IMR-90 (cell line): ENCODE results near the gene ITPKC. TPM values are rescaled to one million over a fixed set of nuclear protein-coding genes. Genes with fewer than 3 reads are reported as not detected.

Experiments
- ATAC-seq: fragments of 200-7000 bp; cut with Tn5 transposase; 2 replicates; pipeline ENCODE4 v1.9.1; 2020; ENCODE audit warnings: low read depth, mild to moderate bottlenecking, moderate library complexity
- BruUV-seq: library from RNA; stranded (reverse); fragments of 400-500 nt; replicated peaks from 2 replicates; lab custom pipeline; 2021; lab: Mats Ljungman, UMichigan
- CTCF ChIA-PET: fragments of 300-600 bp; formaldehyde crosslinking; extraction: SDS; loops from one replicate; lab custom pipeline; 2021; ENCODE audit warnings: antibody characterized with exemption; lab: Yijun Ruan, JAX
- POLR2A ChIA-PET: fragments of 300-600 bp; sonication (Branson Sonifier 250); formaldehyde crosslinking; loops from one replicate; lab custom pipeline; 2022; ENCODE audit warnings: antibody characterized with exemption; ENCODE audit not compliant: unreplicated experiment; lab: Charles Lee
- DNase-seq: peaks from one replicate; pipeline ENCODE4 v3.0.0; 2013
- H2AFZ ChIP-seq: replicated peaks from 2 replicates; pipeline ENCODE3; 2013; ENCODE audit warnings: low read length, mild to moderate bottlenecking; ENCODE audit not compliant: poor library complexity
- H2AK5ac ChIP-seq: 2 replicates; pipeline ENCODE4 v1.6.1; 2013; ENCODE audit warnings: low read depth, low read length, inconsistent platforms
- H2AK9ac ChIP-seq: replicated peaks from 2 replicates; pipeline ENCODE3; 2013; ENCODE audit warnings: mild to moderate bottlenecking, low read depth, low read length, moderate library complexity; ENCODE audit not compliant: poor library complexity
- H2BK120ac ChIP-seq: 2 replicates; pipeline ENCODE4 v1.6.1; 2013; ENCODE audit warnings: low read depth, low read length, inconsistent platforms
- H2BK15ac ChIP-seq: 3 replicates; pipeline ENCODE4 v1.6.1; 2013; ENCODE audit warnings: low read depth, low read length, inconsistent platforms
- H2BK20ac ChIP-seq: 2 replicates; pipeline ENCODE4 v1.6.1; 2013; ENCODE audit warnings: low read depth, mild to moderate bottlenecking, inconsistent platforms, low read length, moderate library complexity
- H2BK5ac ChIP-seq: 2 replicates; pipeline ENCODE4 v1.6.1; 2013; ENCODE audit warnings: mild to moderate bottlenecking, low read depth, low read length, inconsistent platforms; ENCODE audit not compliant: poor library complexity, severe bottlenecking
- H3K14ac ChIP-seq: replicated peaks from 2 replicates; pipeline ENCODE4 v1.6.1; 2013; ENCODE audit warnings: low read depth, low read length, inconsistent platforms
- H3K18ac ChIP-seq: 2 replicates; pipeline ENCODE4 v1.6.1; 2013; ENCODE audit warnings: low read depth, low read length, control low read depth
- H3K23ac ChIP-seq: 2 replicates; pipeline ENCODE4 v1.6.1; 2013; ENCODE audit warnings: low read depth, low read length, inconsistent platforms
- H3K27ac ChIP-seq: 2 replicates; pipeline ENCODE4 v1.5.1; 2013; ENCODE audit warnings: mild to moderate bottlenecking, control low read depth, low read length; ENCODE audit not compliant: insufficient read depth
- H3K27me3 ChIP-seq: 2 replicates; pipeline ENCODE4 v1.6.1; 2013; ENCODE audit warnings: low read length; ENCODE audit not compliant: control insufficient read depth, insufficient read depth
- H3K36me3 ChIP-seq: 2 replicates; pipeline ENCODE4 v1.6.1; 2013; ENCODE audit warnings: low read length, mixed read lengths; ENCODE audit not compliant: control insufficient read depth, insufficient read depth
- H3K4ac ChIP-seq: 2 replicates; pipeline ENCODE4 v1.6.1; 2013; ENCODE audit warnings: low read depth, low read length, inconsistent platforms
- H3K4me1 ChIP-seq: 2 replicates; pipeline ENCODE4 v1.6.1; 2013; ENCODE audit warnings: low read length, mixed read lengths; ENCODE audit not compliant: control insufficient read depth, insufficient read depth
- H3K4me2 ChIP-seq: 2 replicates; pipeline ENCODE4 v1.6.1; 2013; ENCODE audit warnings: low read depth, mild to moderate bottlenecking, control low read depth, low read length, moderate library complexity
- H3K4me3 ChIP-seq: 2 replicates; pipeline ENCODE4 v1.5.1; 2013; ENCODE audit warnings: low read depth, mild to moderate bottlenecking, control low read depth, low read length, moderate library complexity; ENCODE audit not compliant: insufficient read depth
- H3K56ac ChIP-seq: 2 replicates; pipeline ENCODE4 v1.6.1; 2013; ENCODE audit warnings: low read length, inconsistent platforms; ENCODE audit not compliant: insufficient read depth; ENCODE audit errors: extremely low read depth
- H3K79me1 ChIP-seq, 2 experiments: 2 replicates each; pipeline ENCODE4 v1.6.1; 2013; ENCODE audit warnings: low read length in 2 of 2, inconsistent platforms in 1 of 2, low read depth in 1 of 2
- H3K9ac ChIP-seq: 2 replicates; pipeline ENCODE4 v1.6.1; 2013; ENCODE audit warnings: low read depth, low read length, control low read depth
- H3K9me1 ChIP-seq: 2 replicates; pipeline ENCODE4 v1.6.1; 2013; ENCODE audit warnings: low read length, inconsistent platforms; ENCODE audit not compliant: insufficient read depth
- H3K9me3 ChIP-seq: 2 replicates; pipeline ENCODE4 v1.6.1; 2013; ENCODE audit warnings: low read length; ENCODE audit not compliant: control insufficient read depth, insufficient read depth
- H4K20me1 ChIP-seq: 2 replicates; pipeline ENCODE4 v1.6.1; 2013; ENCODE audit warnings: low read length, inconsistent platforms; ENCODE audit not compliant: insufficient read depth
- H4K5ac ChIP-seq: 2 replicates; pipeline ENCODE4 v1.6.1; 2013; ENCODE audit warnings: mild to moderate bottlenecking, low read depth, low read length, control low read depth
- H4K8ac ChIP-seq, 2 experiments: 2 replicates each; pipeline ENCODE4 v1.6.1; 2013; ENCODE audit warnings: low read depth in 2 of 2, low read length in 2 of 2, control low read depth in 1 of 2, inconsistent platforms in 1 of 2
- H4K91ac ChIP-seq: 2 replicates; pipeline ENCODE4 v1.6.1; 2013; ENCODE audit warnings: low read depth, low read length, inconsistent platforms; ENCODE audit not compliant: insufficient read depth
- FOS ChIP-seq: fragments of 150-350 bp; IDR thresholded peaks from 2 replicates; pipeline ENCODE4 v1.6.1; 2016; ENCODE audit warnings: low read depth, low read length
- MAFK ChIP-seq: IDR thresholded peaks from 2 replicates; pipeline ENCODE4 v1.6.1; 2012; ENCODE audit warnings: low read depth, low read length, improper control_type of control experiment
- MAZ ChIP-seq: IDR thresholded peaks from 2 replicates; pipeline ENCODE4 v1.6.1; 2012; ENCODE audit warnings: low read depth, mild to moderate bottlenecking, low read length, improper control_type of control experiment, moderate library complexity, borderline replicate concordance
- MXI1 ChIP-seq: IDR thresholded peaks from 2 replicates; pipeline ENCODE4 v1.6.1; 2012; ENCODE audit warnings: low read depth, mild to moderate bottlenecking, low read length, moderate library complexity, borderline replicate concordance
- POLR2A ChIP-seq: IDR thresholded peaks from 2 replicates; pipeline ENCODE4 v1.6.1; 2012; ENCODE audit warnings: mild to moderate bottlenecking, low read depth, low read length
- RAD21 ChIP-seq: IDR thresholded peaks from 2 replicates; pipeline ENCODE4 v1.6.1; 2012; ENCODE audit warnings: low read length, improper control_type of control experiment
- RFX5 ChIP-seq: IDR thresholded peaks from 2 replicates; pipeline ENCODE4 v1.8.0; 2012; ENCODE audit warnings: low read depth, mild to moderate bottlenecking, low read length, moderate library complexity
- WGBS, 2 experiments: methylation state at CpG; one replicate each; pipeline versions ENCODE4 v1.1.5 to v1.1.7; 2013; ENCODE audit warnings: missing lambda C conversion rate in 2 of 2; ENCODE audit not compliant: insufficient read length in 1 of 2; ENCODE audit errors: extremely low coverage in 2 of 2; 5-methylcytosine and 5-hydroxymethylcytosine counted together
- dilution Hi-C: fragments of 300-500 bp; cut with HindIII; formaldehyde crosslinking; loops from one replicate; pipeline ENCODE4 v1.14.3; 2018; ENCODE audit warnings: low sequenced_read_pairs; ENCODE audit not compliant: unreplicated experiment
- in situ Hi-C: fragments of 300-500 bp; cut with MboI; formaldehyde crosslinking; loops from 3 replicates; pipeline ENCODE4 v1.14.3; 2019; ENCODE audit warnings: low sequenced_read_pairs, inconsistent platforms, mixed read lengths
- intact Hi-C: fragments of 100-400 bp; cut with micrococcal nuclease; formaldehyde crosslinking; loops from 2 replicates; pipeline ENCODE4 v1.10.0; 2022
- polyA plus RNA-seq, 3 experiments: library from polyadenylated mRNA; depleted of rRNA; stranded (reverse); fragments of >200 nt; gene quantifications; 2 replicates each; pipeline ENCODE4 v1.2.3, GENCODE V29; 2012; ENCODE audit warnings: low replicate concordance in 1 of 3
- total RNA-seq: library from RNA; depleted of rRNA; stranded (reverse); fragments of >200 nt; gene quantifications from 2 replicates; pipeline ENCODE4 v1.2.3, GENCODE V29; 2012
- TF ChIP-seq, protein P1 (sequence below): fragments of 150-350 bp; IDR thresholded peaks from 2 replicates; pipeline ENCODE4 v1.6.1; 2017; ENCODE audit warnings: mild to moderate bottlenecking, antibody characterized with exemption, low read length, low read depth
- TF ChIP-seq, protein P2 (sequence below): fragments of 150-350 bp; IDR thresholded peaks from 2 replicates; pipeline ENCODE4 v1.6.1; 2016; ENCODE audit warnings: low read depth, mild to moderate bottlenecking, low read length, moderate library complexity, borderline replicate concordance

ITPKC gene
- total and polyA plus RNA-seq, 2 of the 4 experiments (the other 2 are of a cell fraction): 7.7 to 9.4 TPM

DNA sequence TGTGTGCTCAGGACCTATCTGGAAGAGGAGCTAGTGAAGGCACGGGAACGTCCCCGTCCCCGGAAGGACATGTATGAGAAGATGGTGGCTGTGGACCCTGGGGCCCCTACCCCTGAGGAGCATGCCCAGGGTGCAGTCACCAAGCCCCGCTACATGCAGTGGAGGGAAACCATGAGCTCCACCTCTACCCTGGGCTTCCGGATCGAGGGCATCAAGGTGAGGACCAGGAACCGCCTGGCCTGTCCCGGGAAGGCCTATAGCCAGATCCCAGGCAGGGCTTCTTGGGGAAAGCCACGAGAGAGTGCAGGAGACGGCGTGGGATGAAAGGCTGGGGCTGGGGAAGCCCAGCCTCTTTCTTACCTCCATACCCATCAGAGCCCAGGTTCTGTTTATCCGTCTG, 16.2 kb downstream of the ITPKC start:
- no peak overlapping the region for H3K18ac ChIP-seq
- H2AK5ac ChIP-seq: no peak overlapping the region
- H3K23ac ChIP-seq: no peak overlapping the region
- H3K4ac ChIP-seq: no peak overlapping the region
- no peak overlapping the region for H4K5ac ChIP-seq
- BruUV-seq: no TSS peak
- H3K9ac ChIP-seq: no peak overlapping the region
- intact Hi-C loops: no loop called here
- H2BK15ac ChIP-seq: no peak overlapping the region
- no peak overlapping the region for H3K14ac ChIP-seq
- in situ Hi-C loops: no loop called here
- H4K20me1 ChIP-seq: no peaks in the 10 kb centered on the region
- H4K91ac ChIP-seq: no peak overlapping the region
- no peaks in the 10 kb centered on the region for H3K27me3 ChIP-seq
- DNase-seq (no peak), ATAC-seq (no peak)
- H3K4me3 ChIP-seq: no peak overlapping the region
- no peaks in the 10 kb centered on the region for H3K9me3 ChIP-seq
- no peak overlapping the region for H3K56ac ChIP-seq
- WGBS, 2 experiments: 86% methylated on average over 1 of the region's 13 CpGs; no CpG with 5 or more reads in 1 of the 2 experiments
- no peak overlapping the region for H2BK120ac ChIP-seq
- H3K4me2 ChIP-seq: no peak overlapping the region
- H4K8ac ChIP-seq: no peak overlapping the region
- H2AK9ac ChIP-seq: no peak overlapping the region
- ChIA-PET CTCF (interaction anchor here (0.5 kb wide), 1 partner anchor 20 kb away, joined by 3 read pairs; no protein-coding TSS in a partner anchor), POLR2A (no interaction called here)
- H2AFZ ChIP-seq: no peak overlapping the region
- no peak overlapping the region for H2BK5ac ChIP-seq
- H3K4me1 ChIP-seq: no peaks in the 10 kb centered on the region
- no peaks in the 10 kb centered on the region for H3K9me1 ChIP-seq
- H3K27ac ChIP-seq: no peak overlapping the region
- dilution Hi-C loops: no loop called here
- H3K36me3 ChIP-seq: peaks cover 67% of the 10 kb centered on the region
- no peak overlapping the region for H2BK20ac ChIP-seq
- 0 out of 4 replicates have a peak, but pooled peaks cover 0 to 4% of the 10 kb centered on the region in 2 experiments for H3K79me1 ChIP-seq
- no peak for TF ChIP-seq RAD21
- TF ChIP-seq, protein P1, sequence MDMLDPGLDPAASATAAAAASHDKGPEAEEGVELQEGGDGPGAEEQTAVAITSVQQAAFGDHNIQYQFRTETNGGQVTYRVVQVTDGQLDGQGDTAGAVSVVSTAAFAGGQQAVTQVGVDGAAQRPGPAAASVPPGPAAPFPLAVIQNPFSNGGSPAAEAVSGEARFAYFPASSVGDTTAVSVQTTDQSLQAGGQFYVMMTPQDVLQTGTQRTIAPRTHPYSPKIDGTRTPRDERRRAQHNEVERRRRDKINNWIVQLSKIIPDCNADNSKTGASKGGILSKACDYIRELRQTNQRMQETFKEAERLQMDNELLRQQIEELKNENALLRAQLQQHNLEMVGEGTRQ: no peak
- TF ChIP-seq MAFK: no peak
- TF ChIP-seq POLR2A: no peak
- TF ChIP-seq MAZ: no peak
- no peak for TF ChIP-seq MXI1
- TF ChIP-seq, protein P2, sequence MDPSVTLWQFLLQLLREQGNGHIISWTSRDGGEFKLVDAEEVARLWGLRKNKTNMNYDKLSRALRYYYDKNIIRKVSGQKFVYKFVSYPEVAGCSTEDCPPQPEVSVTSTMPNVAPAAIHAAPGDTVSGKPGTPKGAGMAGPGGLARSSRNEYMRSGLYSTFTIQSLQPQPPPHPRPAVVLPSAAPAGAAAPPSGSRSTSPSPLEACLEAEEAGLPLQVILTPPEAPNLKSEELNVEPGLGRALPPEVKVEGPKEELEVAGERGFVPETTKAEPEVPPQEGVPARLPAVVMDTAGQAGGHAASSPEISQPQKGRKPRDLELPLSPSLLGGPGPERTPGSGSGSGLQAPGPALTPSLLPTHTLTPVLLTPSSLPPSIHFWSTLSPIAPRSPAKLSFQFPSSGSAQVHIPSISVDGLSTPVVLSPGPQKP: no peak
- no peak for TF ChIP-seq RFX5
- no peak for TF ChIP-seq FOS
